Erythroblast (primary cell): ENCODE results near the gene SULF2.

Experiments
- DNase-seq, 2 experiments: peaks; one replicate each; lab custom pipeline; 2025; lab: John Stamatoyannopoulos, UW
- GATA1 ChIP-seq: IDR thresholded peaks from 2 replicates; pipeline ENCODE4 v1.6.1; 2011; ENCODE audit warnings: low read depth, mild to moderate bottlenecking, control low read depth, low read length, moderate library complexity
- POLR2A ChIP-seq: IDR thresholded peaks from 2 replicates; pipeline ENCODE4 v1.6.1; 2011; ENCODE audit warnings: mild to moderate bottlenecking, low read length

Gene SULF2

DNA sequence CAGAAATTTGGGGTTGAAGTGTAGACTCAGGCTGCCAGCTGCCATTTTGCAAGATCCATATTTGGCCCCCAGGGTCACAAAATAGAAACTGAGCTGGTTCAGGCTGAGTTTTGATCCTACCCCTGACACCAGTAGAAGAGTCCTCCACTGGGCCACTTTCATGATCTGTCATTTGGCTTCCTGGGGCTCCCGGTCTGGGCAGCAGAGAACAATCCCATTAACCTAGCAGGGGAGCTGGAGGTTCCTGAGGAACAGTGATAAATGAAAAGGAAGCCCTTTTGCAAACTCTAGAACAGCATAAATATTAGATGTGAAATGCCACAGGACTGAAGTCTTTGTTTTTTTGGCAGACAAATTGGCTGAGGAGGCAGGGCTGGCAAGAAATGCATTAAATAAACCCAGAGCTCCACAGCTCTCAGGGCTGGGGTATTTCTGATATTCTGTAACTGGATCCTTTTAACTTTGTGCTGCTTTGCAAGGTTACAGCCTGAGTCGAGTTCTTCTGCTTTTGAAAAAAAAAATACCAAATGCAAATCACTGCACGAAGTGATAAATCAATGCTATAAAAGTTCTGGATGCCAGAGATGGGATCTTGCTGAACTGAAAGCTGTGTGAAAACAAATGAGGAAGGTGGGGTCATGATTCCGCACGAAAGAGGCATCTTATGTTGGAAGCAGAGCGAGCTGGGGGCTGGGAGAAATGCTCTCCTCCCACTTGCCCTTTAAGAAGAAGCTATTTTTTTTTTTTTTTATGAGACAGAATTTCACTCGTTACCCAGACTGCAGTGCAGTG lies 64.4 kb downstream of the SULF2 start:
- no peak for DNase-seq
- TF ChIP-seq GATA1 (no peak), POLR2A (no peak)

DNA sequence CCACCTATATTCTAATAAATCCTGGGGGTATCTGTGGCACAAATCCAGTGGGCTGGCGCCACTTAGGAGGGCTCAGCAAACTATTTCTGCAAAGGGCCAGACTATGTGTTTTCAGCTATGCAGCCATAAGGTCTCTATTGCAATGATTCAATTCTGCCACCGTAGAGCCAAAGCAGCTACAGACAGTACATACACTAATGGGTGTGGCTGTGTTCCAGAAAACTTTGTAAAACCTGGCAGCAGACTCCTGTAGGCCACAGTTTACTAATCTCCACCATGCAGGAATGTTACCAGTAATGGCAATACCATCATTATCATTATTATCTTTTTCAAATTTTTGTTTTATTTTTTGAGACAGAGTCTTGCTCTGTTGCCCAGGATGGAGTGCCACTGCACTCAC lies 65.7 kb downstream of the SULF2 start:
- DNase-seq: no peak
- TF ChIP-seq GATA1: no peak
- TF ChIP-seq POLR2A: no peak

DNA sequence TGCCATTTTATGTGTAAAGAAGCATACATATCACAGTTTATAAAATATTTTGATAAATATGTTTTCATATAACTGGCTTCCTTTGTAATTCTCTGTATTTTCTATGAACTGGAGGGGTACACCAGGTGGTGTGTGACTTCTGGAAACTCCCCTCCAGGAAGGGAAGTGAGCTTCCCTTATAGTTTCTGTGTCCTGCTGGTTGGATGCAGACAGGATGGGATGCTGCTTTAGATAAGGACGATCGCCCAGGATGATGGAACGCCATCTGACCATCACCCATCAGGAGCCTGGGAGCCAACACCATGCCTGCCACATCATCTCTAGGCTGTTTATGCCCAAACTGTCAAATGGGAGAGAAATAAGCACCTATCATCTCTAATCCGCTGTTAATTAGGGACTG lies 66.1 kb downstream of the SULF2 start:
- TF ChIP-seq GATA1: no peak
- TF ChIP-seq POLR2A: no peak
- DNase-seq: no peak

- no peak for DNase-seq
- TF ChIP-seq GATA1 (no peak), POLR2A (no peak)
Observed at GRCh38 chr20:47718398-47718797, 66.9 kb downstream of the SULF2 start.

DNA sequence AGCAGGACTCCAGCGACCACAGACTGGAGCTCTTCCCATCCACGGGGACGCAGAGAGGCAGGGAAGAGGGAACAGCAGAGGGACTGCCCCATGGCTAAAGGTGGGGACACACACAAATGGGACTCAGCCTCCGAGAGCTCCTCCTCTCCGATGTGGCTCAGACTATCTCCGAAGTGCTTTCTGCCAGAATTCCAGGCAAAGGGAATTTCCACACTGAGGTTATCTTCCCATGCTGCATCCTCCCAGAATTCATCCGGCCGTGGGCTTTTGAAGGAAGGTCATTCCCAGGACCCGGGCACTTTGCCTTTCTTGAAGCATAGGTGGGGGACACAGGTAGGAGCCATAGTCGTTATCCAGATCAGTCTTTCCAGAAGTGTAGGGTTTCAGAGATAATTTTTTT lies 67.9 kb downstream of the SULF2 start:
- DNase-seq: no peak
- TF ChIP-seq GATA1: no peak
- no peak for TF ChIP-seq POLR2A

DNA sequence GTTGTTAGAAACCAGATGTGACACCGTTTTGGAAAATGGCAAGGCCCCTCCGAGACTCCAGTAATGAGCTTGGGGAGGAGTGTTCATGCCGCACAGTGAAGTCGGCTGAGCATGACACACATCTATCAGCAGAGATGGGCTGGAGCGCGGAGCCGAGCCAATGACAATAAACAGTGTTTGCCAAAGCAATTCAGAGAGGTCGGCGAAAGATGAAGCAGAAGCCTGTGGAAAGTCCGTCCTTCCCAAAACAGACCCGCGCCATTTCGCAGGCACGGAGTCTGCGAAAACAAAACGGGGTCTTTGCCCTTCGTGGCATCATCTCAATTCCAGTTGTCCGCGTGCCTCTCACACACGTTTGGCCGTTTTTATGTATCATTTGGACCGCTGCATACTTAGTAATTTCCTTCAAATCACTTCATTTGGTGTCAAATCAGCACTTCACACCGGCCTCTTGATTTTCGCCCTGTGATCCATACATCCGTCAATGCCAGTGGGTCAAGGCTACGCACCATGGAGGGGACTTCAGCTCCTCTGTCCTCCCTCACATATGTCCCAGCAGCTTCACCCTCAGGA lies 71.3 kb downstream of the SULF2 start:
- TF ChIP-seq GATA1 (no peak), POLR2A (no peak)
- DNase-seq: no peak

GRCh38 chr20:47713163-47713562 lies 72.1 kb downstream of the SULF2 start:
- TF ChIP-seq GATA1 (no peak), POLR2A (no peak)
- no peak for DNase-seq

GRCh38 chr20:47711046-47711752 lies 74.1 kb downstream of the SULF2 start:
- no peak for TF ChIP-seq GATA1
- TF ChIP-seq POLR2A: no peak
- no peak for DNase-seq

- no peak for TF ChIP-seq GATA1
- no peak for TF ChIP-seq POLR2A
- DNase-seq: no peak
Observed at GRCh38 chr20:47710665-47711045, 74.6 kb downstream of the SULF2 start.

DNA sequence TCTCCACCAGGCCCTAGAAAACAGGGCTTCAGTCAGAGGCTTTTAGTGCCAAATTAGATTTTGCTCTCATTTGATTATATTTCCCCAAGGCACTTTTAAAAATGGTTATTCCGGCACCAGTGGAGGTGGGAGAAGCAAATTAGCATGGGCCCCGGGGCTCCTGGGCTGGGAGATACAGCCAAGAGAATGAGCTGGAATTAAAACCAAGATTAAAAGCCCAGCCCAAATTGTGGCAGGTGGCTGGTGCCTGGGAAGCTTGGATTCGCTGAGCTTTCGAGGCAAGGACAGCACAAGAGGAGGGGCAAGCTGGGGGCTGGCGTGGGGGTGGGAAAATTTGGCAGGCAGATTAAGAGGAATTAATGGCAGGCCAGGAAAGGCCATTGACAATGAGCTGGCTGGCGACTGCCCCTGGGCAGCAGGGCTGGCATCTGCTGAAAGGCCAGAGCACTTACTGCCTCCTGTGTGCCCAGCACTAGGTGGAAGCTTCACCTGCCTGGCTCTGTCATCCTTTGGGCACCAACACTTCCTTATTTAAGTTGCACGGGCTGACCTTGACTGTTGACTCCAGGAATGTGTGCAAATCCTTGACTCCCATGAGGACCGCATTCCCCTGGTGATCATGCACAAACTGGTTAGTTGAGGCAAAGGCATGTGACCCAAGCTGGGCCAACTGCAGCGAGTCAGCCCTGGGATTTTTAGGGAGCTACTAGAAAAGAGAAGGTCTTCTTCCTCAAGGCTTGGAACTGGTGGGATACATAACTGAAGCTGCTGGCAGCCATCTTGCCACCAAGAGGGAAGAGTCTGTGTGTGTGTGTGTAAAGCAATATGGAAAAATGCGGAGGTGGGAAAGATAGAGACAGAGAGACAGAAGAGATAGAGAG lies 76.1 kb downstream of the SULF2 start:
- no peak for DNase-seq
- TF ChIP-seq GATA1: no peak
- TF ChIP-seq POLR2A: no peak

DNA sequence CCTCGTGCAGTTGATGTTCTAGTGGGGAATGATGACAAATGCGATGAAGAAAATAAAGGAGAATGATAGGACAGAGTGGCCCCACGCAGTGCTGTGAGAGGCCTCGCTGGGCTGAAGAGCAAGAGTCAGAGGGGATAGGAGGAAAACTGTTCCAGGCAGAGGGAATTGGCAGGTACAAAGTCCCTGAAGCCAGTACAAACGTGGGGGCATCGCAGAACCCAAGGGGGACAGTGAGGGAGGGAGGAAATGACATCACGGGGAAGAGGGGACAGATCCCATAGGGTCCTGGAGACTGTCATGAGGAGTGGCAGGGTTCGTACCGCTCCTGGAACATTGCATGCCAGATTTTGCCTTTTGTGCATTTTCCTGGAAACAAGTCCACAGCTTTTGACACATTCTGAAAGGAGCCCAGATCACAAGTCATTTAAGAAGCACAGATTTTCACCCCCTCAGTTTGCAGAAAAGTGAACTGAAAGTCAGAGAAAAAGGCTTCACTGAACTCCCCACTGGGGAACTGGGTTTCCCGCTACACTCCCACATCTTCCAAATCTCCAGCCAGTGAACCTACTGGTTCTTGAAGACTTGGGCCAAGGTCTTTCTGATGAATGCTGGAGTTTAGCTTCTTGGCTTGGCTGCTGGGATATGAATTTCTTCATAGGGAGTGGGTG lies 77.0 kb downstream of the SULF2 start:
- no peak for DNase-seq
- TF ChIP-seq GATA1 (no peak), POLR2A (no peak)

- DNase-seq: no peak
- TF ChIP-seq POLR2A: no peak
- TF ChIP-seq GATA1: no peak
Observed at GRCh38 chr20:47706345-47706744, 78.9 kb downstream of the SULF2 start.

- no peak for DNase-seq
- TF ChIP-seq GATA1 (no peak), POLR2A (no peak)
Observed at GRCh38 chr20:47705497-47705856, 79.8 kb downstream of the SULF2 start.
